Chondrocyte (in vitro differentiated cells): ENCODE data around the gene KCNQ1. TPM values are rescaled to one million over a fixed set of nuclear protein-coding genes. Genes with fewer than 3 reads are reported as not detected.

Source experiments
- DNase-seq: peaks from one replicate; pipeline ENCODE4 v3.0.0; 2021; ENCODE audit warnings: mixed read lengths, low spot score
- H3K27ac Mint-ChIP-seq: one replicate; pipeline ENCODE4 v1.8.0; 2021; ENCODE audit warnings: mild to moderate bottlenecking, moderate library complexity, mixed read lengths; ENCODE audit not compliant: unreplicated experiment
- H3K27me3 Mint-ChIP-seq: 2 replicates; pipeline ENCODE4 v1.8.0; 2021; ENCODE audit warnings: low read depth, mixed read lengths
- H3K36me3 Mint-ChIP-seq: 2 replicates; pipeline ENCODE4 v1.8.0; 2021; ENCODE audit warnings: low read depth, mixed read lengths
- H3K4me1 Mint-ChIP-seq: 2 replicates; pipeline ENCODE4 v1.8.0; 2021; ENCODE audit warnings: low read depth, mild to moderate bottlenecking, mixed read lengths
- H3K4me3 Mint-ChIP-seq: one replicate; pipeline ENCODE4 v1.8.0; 2021; ENCODE audit warnings: mild to moderate bottlenecking, moderate library complexity, mixed read lengths; ENCODE audit not compliant: unreplicated experiment
- H3K9me3 Mint-ChIP-seq: 2 replicates; pipeline ENCODE4 v1.8.0; 2021; ENCODE audit warnings: low read depth, mixed read lengths
- CTCF ChIP-seq: fragments of 200-600 bp; sonication (generic); IDR thresholded peaks from 2 replicates; pipeline ENCODE4 v1.5.0; 2021; ENCODE audit warnings: antibody characterized with exemption, mild to moderate bottlenecking, moderate library complexity
- total RNA-seq: library from RNA; stranded (reverse); gene quantifications from 3 replicates; pipeline ENCODE4 v1.2.1, GENCODE V29; 2021

Gene KCNQ1
- total RNA-seq, 1 donor from 2014 or later: not detected

GRCh38 chr11:2752204-2752770 is 307.5 kb downstream of the KCNQ1 start:
- Mint-ChIP-seq H3K36me3 (peaks cover 5% of the 10 kb centered on the region), H3K4me1 (peaks cover 14% of the 10 kb centered on the region), H3K27ac (no peak overlapping the region), H3K27me3 (peaks cover 12% of the 10 kb centered on the region), H3K9me3 (peaks cover 6% of the 10 kb centered on the region), H3K4me3 (no peak overlapping the region)
- TF ChIP-seq CTCF: no peak
- DNase-seq: peak; percentile 42

- no peak overlapping the region for H3K27ac Mint-ChIP-seq
- no peak for DNase-seq
- H3K27me3 Mint-ChIP-seq: peaks cover 9% of the 10 kb centered on the region
- H3K36me3 Mint-ChIP-seq: peaks cover 7% of the 10 kb centered on the region
- no peak for TF ChIP-seq CTCF
- peaks cover 14% of the 10 kb centered on the region for H3K4me1 Mint-ChIP-seq
- H3K4me3 Mint-ChIP-seq: no peak overlapping the region
- H3K9me3 Mint-ChIP-seq: peaks cover 10% of the 10 kb centered on the region
Measured at GRCh38 chr11:2752923-2753322, 308.1 kb downstream of the KCNQ1 start.

GRCh38 chr11:2754008-2754407 is 309.2 kb downstream of the KCNQ1 start:
- DNase-seq: no peak
- Mint-ChIP-seq H3K36me3 (peaks cover 9% of the 10 kb centered on the region), H3K4me1 (peaks cover 14% of the 10 kb centered on the region), H3K9me3 (peaks cover 17% of the 10 kb centered on the region), H3K27me3 (peaks cover 9% of the 10 kb centered on the region), H3K27ac (no peak overlapping the region), H3K4me3 (no peak overlapping the region)
- TF ChIP-seq CTCF: no peak

- Mint-ChIP-seq H3K4me3 (no peak overlapping the region), H3K27me3 (peaks cover 9% of the 10 kb centered on the region), H3K36me3 (peaks cover 9% of the 10 kb centered on the region), H3K27ac (no peak overlapping the region), H3K4me1 (peaks cover 14% of the 10 kb centered on the region), H3K9me3 (peaks cover 17% of the 10 kb centered on the region)
- DNase-seq: no peak
- no peak for TF ChIP-seq CTCF
Measured at GRCh38 chr11:2755071-2755470, 310.3 kb downstream of the KCNQ1 start.

GRCh38 chr11:2758751-2759150 is 313.9 kb downstream of the KCNQ1 start:
- DNase-seq: peak; percentile 30

More at GRCh38 chr11:2758751-2759150, 313.9 kb downstream of the KCNQ1 start:
- TF ChIP-seq CTCF: no peak
- peaks cover 15% of the 10 kb centered on the region for H3K9me3 Mint-ChIP-seq
- peaks cover 4% of the 10 kb centered on the region for H3K27me3 Mint-ChIP-seq
- no peak overlapping the region for H3K4me3 Mint-ChIP-seq
- no peak overlapping the region for H3K27ac Mint-ChIP-seq
- peaks cover 9% of the 10 kb centered on the region for H3K36me3 Mint-ChIP-seq
- H3K4me1 Mint-ChIP-seq: peaks cover under 1% of the 10 kb centered on the region
